Measurements from ENCODE around the gene CACNG8. TPM values are rescaled to one million over a fixed set of nuclear protein-coding genes. Genes with fewer than 3 reads are reported as not detected.

The CACNG8 gene
- polyA plus RNA-seq, 1 donor (not counting 4 experiments of a cell fraction or from before 2014, with no cell fraction given) = not detected

GRCh38 chr19:54001496-54001895 lies 38.8 kb downstream of the CACNG8 start:
- Histone ChIP-seq H3K27me3 (ENCODE audit: control insufficient read depth, extremely low read depth, insufficient read depth, low read length) (no peaks in the 10 kb centered on the region), H3K4me2 (ENCODE audit: control insufficient read depth, extremely low read depth, insufficient read depth, low read depth, low read length) (no peak overlapping the region)
- dilution Hi-C loops (cut with MboI; ENCODE audit: extremely low pct_ligation_motif_present, low sequenced_read_pairs) = no loop called here

DNA sequence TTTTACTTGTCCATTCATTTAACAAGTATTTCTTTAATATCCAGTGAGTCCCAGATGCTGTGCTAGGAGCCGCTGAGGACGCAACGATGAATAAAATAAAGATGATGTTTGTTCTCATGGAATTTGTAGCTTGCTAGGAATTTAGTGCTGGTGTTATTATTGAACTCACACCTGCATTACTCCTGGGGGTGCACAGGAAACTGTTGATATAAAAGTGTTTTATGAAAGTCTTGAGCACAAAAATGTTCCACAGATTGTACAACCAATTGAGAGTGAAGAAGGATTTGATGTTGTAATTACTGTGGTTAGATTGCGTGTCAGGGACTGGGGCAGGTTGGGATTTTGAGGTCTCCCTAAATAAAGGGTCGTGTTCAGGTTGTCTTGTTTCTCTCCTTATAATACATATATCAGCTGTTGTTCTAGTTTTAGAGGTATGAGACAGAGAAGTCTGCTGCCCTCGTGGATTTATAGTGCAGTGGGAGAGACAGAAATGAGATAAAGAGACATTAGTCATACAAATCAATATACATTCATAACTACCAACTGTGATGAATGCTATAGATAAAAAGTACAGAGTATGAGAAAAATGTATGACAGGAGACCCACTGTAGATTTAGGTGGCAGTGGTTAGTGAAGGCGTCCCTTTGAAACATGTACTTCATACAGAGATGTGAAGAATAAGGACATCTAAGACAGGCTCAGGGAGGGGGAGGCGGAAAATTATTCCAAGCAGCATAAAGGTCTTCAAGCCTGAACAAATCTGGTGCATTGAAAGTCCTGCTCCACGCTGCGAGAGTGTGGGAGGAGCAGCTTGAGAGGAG lies 40.0 kb downstream of the CACNG8 start:
- Histone ChIP-seq H3K27ac (ENCODE audit: control insufficient read depth, insufficient read depth, low read length) (no peak overlapping the region), H3K4me3 (ENCODE audit: control insufficient read depth in 2 of 3, extremely low read depth in 1 of 3, insufficient read depth in 2 of 3, low read depth in 1 of 3, low read length in 3 of 3) (no peak overlapping the region), H4K20me1 (ENCODE audit: control insufficient read depth, extremely low read depth, insufficient read depth, low read length) (no peaks in the 10 kb centered on the region), H3K4me2 (ENCODE audit: control insufficient read depth, extremely low read depth, insufficient read depth, low read depth, low read length) (no peak overlapping the region), H3K36me3 (ENCODE audit: control insufficient read depth in 2 of 2, extremely low read depth in 1 of 2, insufficient read depth in 2 of 2, low read length in 2 of 2) (no peaks in the 10 kb centered on the region), H3K9ac (ENCODE audit: control insufficient read depth, extremely low read depth, insufficient read depth, low read length) (no peak overlapping the region), H3K9me3 (ENCODE audit: control insufficient read depth, low read depth, low read length) (no peaks in the 10 kb centered on the region), H2AFZ (ENCODE audit: control insufficient read depth, low read length) (no peak overlapping the region), H3K4me1 (ENCODE audit: control insufficient read depth, extremely low read depth, insufficient read depth, low read length) (no peaks in the 10 kb centered on the region), H3K79me2 (ENCODE audit: control insufficient read depth, insufficient read depth, low read length) (no peaks in the 10 kb centered on the region), H3K27me3 (ENCODE audit: control insufficient read depth, extremely low read depth, insufficient read depth, low read length) (no peaks in the 10 kb centered on the region), H3K9me1 (ENCODE audit: control insufficient read depth, extremely low read depth, insufficient read depth, low read length) (no peaks in the 10 kb centered on the region)
- no peak for TF ChIP-seq EZH2 (IDR thresholded peaks at IDR 0.05; ENCODE audit: low read length)
- TF ChIP-seq, protein P1, sequence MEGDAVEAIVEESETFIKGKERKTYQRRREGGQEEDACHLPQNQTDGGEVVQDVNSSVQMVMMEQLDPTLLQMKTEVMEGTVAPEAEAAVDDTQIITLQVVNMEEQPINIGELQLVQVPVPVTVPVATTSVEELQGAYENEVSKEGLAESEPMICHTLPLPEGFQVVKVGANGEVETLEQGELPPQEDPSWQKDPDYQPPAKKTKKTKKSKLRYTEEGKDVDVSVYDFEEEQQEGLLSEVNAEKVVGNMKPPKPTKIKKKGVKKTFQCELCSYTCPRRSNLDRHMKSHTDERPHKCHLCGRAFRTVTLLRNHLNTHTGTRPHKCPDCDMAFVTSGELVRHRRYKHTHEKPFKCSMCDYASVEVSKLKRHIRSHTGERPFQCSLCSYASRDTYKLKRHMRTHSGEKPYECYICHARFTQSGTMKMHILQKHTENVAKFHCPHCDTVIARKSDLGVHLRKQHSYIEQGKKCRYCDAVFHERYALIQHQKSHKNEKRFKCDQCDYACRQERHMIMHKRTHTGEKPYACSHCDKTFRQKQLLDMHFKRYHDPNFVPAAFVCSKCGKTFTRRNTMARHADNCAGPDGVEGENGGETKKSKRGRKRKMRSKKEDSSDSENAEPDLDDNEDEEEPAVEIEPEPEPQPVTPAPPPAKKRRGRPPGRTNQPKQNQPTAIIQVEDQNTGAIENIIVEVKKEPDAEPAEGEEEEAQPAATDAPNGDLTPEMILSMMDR (optimal IDR thresholded peaks at IDR 0.05 in 1 of 3, IDR thresholded peaks at IDR 0.05 in 1 of 3, conservative IDR thresholded peaks at IDR 0.05 in 1 of 3; ENCODE audit: extremely low read depth in 1 of 3, insufficient read depth in 2 of 3, low read length in 3 of 3) = no peak
- dilution Hi-C loops (cut with MboI; ENCODE audit: extremely low pct_ligation_motif_present, low sequenced_read_pairs) = no loop called here
- FAIRE-seq (no peak), DNase-seq (ENCODE audit: low read depth, low spot score) (no peak)

More at GRCh38 chr19:54001496-54001895, 38.8 kb downstream of the CACNG8 start:
- H3K4me3 ChIP-seq (ENCODE audit: control insufficient read depth in 2 of 3, extremely low read depth in 1 of 3, insufficient read depth in 2 of 3, low read depth in 1 of 3, low read length in 3 of 3) = no peak overlapping the region
- H3K9ac ChIP-seq (ENCODE audit: control insufficient read depth, extremely low read depth, insufficient read depth, low read length) = no peak overlapping the region
- no peaks in the 10 kb centered on the region for H3K79me2 ChIP-seq (ENCODE audit: control insufficient read depth, insufficient read depth, low read length)
- H4K20me1 ChIP-seq (ENCODE audit: control insufficient read depth, extremely low read depth, insufficient read depth, low read length) = no peaks in the 10 kb centered on the region
- TF ChIP-seq EZH2 (IDR thresholded peaks at IDR 0.05; ENCODE audit: low read length) = no peak
- TF ChIP-seq, protein P1 (optimal IDR thresholded peaks at IDR 0.05 in 1 of 3, IDR thresholded peaks at IDR 0.05 in 1 of 3, conservative IDR thresholded peaks at IDR 0.05 in 1 of 3; ENCODE audit: extremely low read depth in 1 of 3, insufficient read depth in 2 of 3, low read length in 3 of 3) = no peak
- no peaks in the 10 kb centered on the region for H3K4me1 ChIP-seq (ENCODE audit: control insufficient read depth, extremely low read depth, insufficient read depth, low read length)
- H2AFZ ChIP-seq (ENCODE audit: control insufficient read depth, low read length) = no peak overlapping the region
- no peaks in the 10 kb centered on the region for H3K9me1 ChIP-seq (ENCODE audit: control insufficient read depth, extremely low read depth, insufficient read depth, low read length)
- H3K27ac ChIP-seq (ENCODE audit: control insufficient read depth, insufficient read depth, low read length) = no peak overlapping the region
- FAIRE-seq (no peak), DNase-seq (ENCODE audit: low read depth, low spot score) (no peak)
- no peaks in the 10 kb centered on the region for H3K36me3 ChIP-seq (ENCODE audit: control insufficient read depth in 2 of 2, extremely low read depth in 1 of 2, insufficient read depth in 2 of 2, low read length in 2 of 2)
- no peaks in the 10 kb centered on the region for H3K9me3 ChIP-seq (ENCODE audit: control insufficient read depth, low read depth, low read length)
